ENCODE measurements around the gene RAP1GAP.
"Not testable (repeated sequence)": the region's sequence is repeated elsewhere in the genome, so short reads cannot be mapped to it uniquely, and the experiment has no call there.

The RAP1GAP gene

GRCh38 chr1:21572221-21572620, 96.9 kb downstream of the RAP1GAP start:
- Histone ChIP-seq H3K4me1 (ENCODE audit: control insufficient read depth, insufficient read depth, low read length) (peaks cover 21% of the 10 kb centered on the region), H3K9me3 (ENCODE audit: control insufficient read depth, insufficient read depth, low read length) (no peaks in the 10 kb centered on the region), H3K4me3 (ENCODE audit: low read depth, low read length) (no peak overlapping the region), H3K27ac (ENCODE audit: low read depth, low read length) (no peak overlapping the region), H3K36me3 (ENCODE audit: control insufficient read depth, insufficient read depth, low read length) (peaks cover 13% of the 10 kb centered on the region), H3K9ac (ENCODE audit: low read depth, low read length) (no peak overlapping the region), H3K27me3 (ENCODE audit: control insufficient read depth, insufficient read depth, low read length) (no peaks in the 10 kb centered on the region)

DNA sequence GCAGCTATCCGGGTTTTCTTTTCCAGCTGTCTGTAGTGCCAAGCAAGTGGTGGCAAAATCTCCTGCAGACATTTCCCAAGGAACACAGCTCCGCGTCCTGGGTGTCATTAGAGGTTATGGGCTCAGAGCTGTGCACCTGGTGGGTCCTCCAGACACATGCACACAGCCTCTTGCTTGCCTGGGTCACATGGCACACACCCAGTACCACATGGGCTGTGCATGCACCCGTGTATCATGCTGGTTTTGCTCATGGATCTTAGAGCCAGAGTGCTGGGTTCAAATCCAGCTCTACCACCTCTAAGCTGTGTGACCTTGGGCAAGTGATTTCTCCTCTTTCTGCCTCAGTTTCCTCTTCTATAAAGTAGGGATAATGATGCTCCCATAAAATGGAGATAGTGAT, 98.3 kb downstream of the RAP1GAP start:
- Histone ChIP-seq H3K9me3 (ENCODE audit: control insufficient read depth, insufficient read depth, low read length) (no peaks in the 10 kb centered on the region), H3K9ac (ENCODE audit: low read depth, low read length) (no peak overlapping the region), H3K27me3 (ENCODE audit: control insufficient read depth, insufficient read depth, low read length) (no peaks in the 10 kb centered on the region), H3K4me3 (ENCODE audit: low read depth, low read length) (no peak overlapping the region), H3K36me3 (ENCODE audit: control insufficient read depth, insufficient read depth, low read length) (peaks cover 16% of the 10 kb centered on the region), H3K4me1 (ENCODE audit: control insufficient read depth, insufficient read depth, low read length) (peaks cover 21% of the 10 kb centered on the region), H3K27ac (ENCODE audit: low read depth, low read length) (no peak overlapping the region)

DNA sequence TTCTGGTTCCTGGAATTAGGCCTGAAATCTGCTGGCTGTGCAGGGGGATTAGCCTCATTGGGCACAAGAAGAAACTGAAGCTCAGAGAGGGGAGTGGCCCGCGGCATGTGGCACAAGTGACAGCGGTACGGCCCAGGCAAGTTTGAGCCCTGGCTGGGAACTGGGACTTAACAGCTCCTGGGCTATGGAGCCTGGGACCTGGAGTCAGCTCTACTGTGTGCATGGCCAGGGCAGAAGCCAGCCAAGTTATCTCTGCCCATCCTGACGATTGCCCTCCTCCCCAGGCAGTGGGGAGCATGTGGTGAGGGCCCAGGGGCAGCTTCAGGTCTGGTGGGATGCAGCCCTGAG, 98.7 kb downstream of the RAP1GAP start:
- Histone ChIP-seq H3K4me1 (ENCODE audit: control insufficient read depth, insufficient read depth, low read length) (peaks cover 19% of the 10 kb centered on the region), H3K36me3 (ENCODE audit: control insufficient read depth, insufficient read depth, low read length) (peaks cover 16% of the 10 kb centered on the region), H3K4me3 (ENCODE audit: low read depth, low read length) (no peak overlapping the region), H3K9ac (ENCODE audit: low read depth, low read length) (no peak overlapping the region), H3K27me3 (ENCODE audit: control insufficient read depth, insufficient read depth, low read length) (no peaks in the 10 kb centered on the region), H3K27ac (ENCODE audit: low read depth, low read length) (no peak overlapping the region), H3K9me3 (ENCODE audit: control insufficient read depth, insufficient read depth, low read length) (no peaks in the 10 kb centered on the region)

- Histone ChIP-seq H3K4me3 (ENCODE audit: low read depth, low read length) (no peak overlapping the region), H3K36me3 (ENCODE audit: control insufficient read depth, insufficient read depth, low read length) (peaks cover 16% of the 10 kb centered on the region), H3K27ac (ENCODE audit: low read depth, low read length) (no peak overlapping the region)
Measured at GRCh38 chr1:21569820-21570527, 99.2 kb downstream of the RAP1GAP start.

DNA sequence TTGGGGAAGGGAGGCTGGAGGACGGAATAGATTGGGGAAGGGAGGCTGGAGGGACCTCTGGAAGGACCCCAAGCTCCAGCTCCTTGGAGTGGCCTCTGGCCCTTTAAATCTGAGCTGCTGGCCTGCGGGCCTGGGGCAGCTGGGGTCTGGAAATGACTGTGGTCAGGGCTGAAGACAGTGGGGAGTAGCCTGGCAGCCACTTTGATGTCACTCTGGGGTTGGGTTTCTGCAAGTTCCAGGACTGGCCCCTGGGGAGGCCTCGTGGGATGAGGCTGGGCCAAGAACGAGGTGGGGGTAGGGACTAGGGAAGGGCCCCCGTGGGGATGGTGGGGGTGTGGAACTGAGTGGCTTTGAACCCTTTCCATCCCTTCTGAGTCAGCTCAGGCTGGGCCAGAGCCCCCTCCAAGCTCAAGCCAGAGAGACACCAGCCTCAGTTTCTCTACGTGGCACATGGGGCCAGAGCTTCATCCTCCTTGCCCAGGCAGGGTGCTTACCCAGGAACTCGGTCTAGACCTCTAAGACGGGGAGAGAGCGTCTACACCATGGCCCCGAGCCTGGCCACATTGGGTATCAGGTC, 100.3 kb downstream of the RAP1GAP start:
- H3K27me3 ChIP-seq (ENCODE audit: control insufficient read depth, insufficient read depth, low read length): no peaks in the 10 kb centered on the region
- no peak overlapping the region for H3K27ac ChIP-seq (ENCODE audit: low read depth, low read length)
- no peak overlapping the region for H3K9ac ChIP-seq (ENCODE audit: low read depth, low read length)
- no peak overlapping the region for H3K4me3 ChIP-seq (ENCODE audit: low read depth, low read length)
- peaks cover 26% of the 10 kb centered on the region for H3K36me3 ChIP-seq (ENCODE audit: control insufficient read depth, insufficient read depth, low read length)
- peaks cover 5% of the 10 kb centered on the region; the same call in 1 of the 2 replicates for H3K4me1 ChIP-seq (ENCODE audit: control insufficient read depth, insufficient read depth, low read length)
- no peaks in the 10 kb centered on the region for H3K9me3 ChIP-seq (ENCODE audit: control insufficient read depth, insufficient read depth, low read length)

More at GRCh38 chr1:21569820-21570527, 99.2 kb downstream of the RAP1GAP start:
- Histone ChIP-seq H3K9ac (ENCODE audit: low read depth, low read length) (no peak overlapping the region), H3K9me3 (ENCODE audit: control insufficient read depth, insufficient read depth, low read length) (no peaks in the 10 kb centered on the region), H3K4me1 (ENCODE audit: control insufficient read depth, insufficient read depth, low read length) (peaks cover 14% of the 10 kb centered on the region), H3K27me3 (ENCODE audit: control insufficient read depth, insufficient read depth, low read length) (no peaks in the 10 kb centered on the region)

DNA sequence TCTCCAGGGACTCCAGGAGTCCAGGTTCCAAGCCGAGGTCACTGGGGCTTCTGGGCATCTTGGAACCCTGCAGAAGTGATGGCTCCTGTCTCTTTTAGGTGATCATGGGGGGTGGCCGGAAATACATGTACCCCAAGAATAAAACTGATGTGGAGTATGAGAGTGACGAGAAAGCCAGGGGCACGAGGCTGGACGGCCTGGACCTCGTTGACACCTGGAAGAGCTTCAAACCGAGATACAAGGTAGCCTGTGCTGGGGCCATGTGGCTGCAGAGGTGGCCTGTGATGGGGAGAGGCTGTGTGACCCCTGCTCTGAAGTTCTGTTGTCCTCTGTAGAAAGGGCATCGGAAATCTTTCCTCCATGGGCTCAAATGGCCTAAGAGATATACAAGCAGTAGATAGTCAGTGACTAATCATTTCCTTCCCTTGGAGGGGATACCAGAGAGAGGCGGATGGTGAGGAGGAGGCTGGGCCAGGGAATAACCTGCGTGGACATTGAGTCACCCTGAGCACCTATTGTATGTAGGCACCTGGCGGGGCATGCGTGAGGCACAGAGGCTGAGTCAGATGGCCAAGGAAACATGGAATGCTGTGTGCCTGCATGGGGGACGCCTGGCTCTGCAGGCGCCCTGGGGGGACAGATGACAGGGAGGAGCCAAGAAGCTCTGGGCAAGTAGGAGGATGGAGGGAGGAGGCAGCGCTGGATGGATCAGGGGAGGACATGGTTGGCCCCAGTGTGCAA, 101.0 kb downstream of the RAP1GAP start:
- Histone ChIP-seq H3K27ac (ENCODE audit: low read depth, low read length) (no peak overlapping the region), H3K9ac (ENCODE audit: low read depth, low read length) (no peak overlapping the region), H3K4me1 (ENCODE audit: control insufficient read depth, insufficient read depth, low read length) (no peaks in the 10 kb centered on the region), H3K27me3 (ENCODE audit: control insufficient read depth, insufficient read depth, low read length) (no peaks in the 10 kb centered on the region), H3K9me3 (ENCODE audit: control insufficient read depth, insufficient read depth, low read length) (no peaks in the 10 kb centered on the region), H3K36me3 (ENCODE audit: control insufficient read depth, insufficient read depth, low read length) (peaks cover 29% of the 10 kb centered on the region), H3K4me3 (ENCODE audit: low read depth, low read length) (no peak overlapping the region)

GRCh38 chr1:21567241-21568005, 101.7 kb downstream of the RAP1GAP start:
- H3K4me1 ChIP-seq (ENCODE audit: control insufficient read depth, insufficient read depth, low read length): no peaks in the 10 kb centered on the region
- H3K27me3 ChIP-seq (ENCODE audit: control insufficient read depth, insufficient read depth, low read length): no peaks in the 10 kb centered on the region
- no peak overlapping the region for H3K9ac ChIP-seq (ENCODE audit: low read depth, low read length)
- no peak overlapping the region for H3K4me3 ChIP-seq (ENCODE audit: low read depth, low read length)
- no peaks in the 10 kb centered on the region for H3K9me3 ChIP-seq (ENCODE audit: control insufficient read depth, insufficient read depth, low read length)
- H3K36me3 ChIP-seq (ENCODE audit: control insufficient read depth, insufficient read depth, low read length): peaks cover 33% of the 10 kb centered on the region
- H3K27ac ChIP-seq (ENCODE audit: low read depth, low read length): no peak overlapping the region

DNA sequence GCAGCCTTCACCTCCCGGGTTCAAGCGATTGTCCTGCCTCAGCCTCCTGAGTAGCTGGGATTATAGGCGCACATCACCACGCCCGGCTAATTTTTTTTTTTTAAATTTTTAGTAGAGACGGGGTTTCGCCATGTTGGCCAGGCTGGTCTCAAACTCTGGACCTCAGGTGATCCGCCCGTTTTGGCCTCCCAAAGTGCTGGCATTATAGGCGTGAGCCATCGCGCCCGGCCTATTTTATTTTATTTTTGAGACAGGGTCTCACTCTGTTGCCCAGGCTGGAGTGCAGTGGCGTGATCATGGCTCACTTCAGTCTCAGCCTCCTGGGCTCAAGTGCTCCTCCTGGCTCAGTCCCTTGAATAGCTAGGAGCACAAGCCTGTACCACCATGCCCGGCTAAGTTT, 102.8 kb downstream of the RAP1GAP start:
- not testable (repeated sequence) for H3K4me3 ChIP-seq (ENCODE audit: low read depth, low read length); H3K27ac ChIP-seq (ENCODE audit: low read depth, low read length); H3K4me1 ChIP-seq (ENCODE audit: control insufficient read depth, insufficient read depth, low read length); H3K27me3 ChIP-seq (ENCODE audit: control insufficient read depth, insufficient read depth, low read length); H3K9me3 ChIP-seq (ENCODE audit: control insufficient read depth, insufficient read depth, low read length); H3K9ac ChIP-seq (ENCODE audit: low read depth, low read length)
- peaks cover 37% of the 10 kb centered on the region; the same call in 1 of the 2 replicates for H3K36me3 ChIP-seq (ENCODE audit: control insufficient read depth, insufficient read depth, low read length)

- H3K9ac ChIP-seq (ENCODE audit: low read depth, low read length): no peak overlapping the region
- no peaks in the 10 kb centered on the region for H3K9me3 ChIP-seq (ENCODE audit: control insufficient read depth, insufficient read depth, low read length)
- H3K36me3 ChIP-seq (ENCODE audit: control insufficient read depth, insufficient read depth, low read length): peaks cover 40% of the 10 kb centered on the region
- H3K27ac ChIP-seq (ENCODE audit: low read depth, low read length): no peak overlapping the region
- H3K4me3 ChIP-seq (ENCODE audit: low read depth, low read length): no peak overlapping the region
- H3K27me3 ChIP-seq (ENCODE audit: control insufficient read depth, insufficient read depth, low read length): no peaks in the 10 kb centered on the region
- H3K4me1 ChIP-seq (ENCODE audit: control insufficient read depth, insufficient read depth, low read length): no peaks in the 10 kb centered on the region
Measured at GRCh38 chr1:21565285-21565684, 103.9 kb downstream of the RAP1GAP start.

DNA sequence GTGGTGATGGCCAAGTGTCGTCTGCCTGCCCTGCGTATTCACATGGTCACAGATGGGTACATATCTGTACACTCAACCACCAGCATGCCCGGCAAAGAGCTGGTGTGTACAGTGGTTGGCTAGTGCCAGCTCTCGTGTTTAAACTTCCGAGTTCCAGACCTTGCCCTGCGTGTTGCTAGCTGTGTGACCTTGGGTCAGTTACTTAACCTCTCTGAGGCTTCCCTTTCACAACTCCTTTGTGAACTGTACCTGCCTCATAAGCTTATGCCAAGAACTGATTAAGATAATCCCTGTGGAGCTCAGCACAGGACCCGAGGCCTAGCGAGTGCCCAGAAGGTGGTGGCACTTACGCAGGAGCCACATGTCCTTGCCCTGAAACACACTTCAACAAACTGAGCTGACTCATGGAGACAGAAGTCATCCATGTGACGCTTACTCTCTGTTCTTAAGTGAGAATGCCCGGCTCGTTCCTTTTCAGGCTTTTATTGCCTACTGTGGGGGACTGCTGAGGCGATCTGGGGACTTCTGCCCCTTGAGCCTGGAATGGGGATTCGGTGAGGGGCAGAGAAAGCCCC, 104.5 kb downstream of the RAP1GAP start:
- H3K9me3 ChIP-seq (ENCODE audit: control insufficient read depth, insufficient read depth, low read length): no peaks in the 10 kb centered on the region
- peaks cover 36% of the 10 kb centered on the region for H3K36me3 ChIP-seq (ENCODE audit: control insufficient read depth, insufficient read depth, low read length)
- H3K27me3 ChIP-seq (ENCODE audit: control insufficient read depth, insufficient read depth, low read length): no peaks in the 10 kb centered on the region
- no peaks in the 10 kb centered on the region for H3K4me1 ChIP-seq (ENCODE audit: control insufficient read depth, insufficient read depth, low read length)
- H3K27ac ChIP-seq (ENCODE audit: low read depth, low read length): no peak overlapping the region
- no peak overlapping the region for H3K4me3 ChIP-seq (ENCODE audit: low read depth, low read length)
- no peak overlapping the region for H3K9ac ChIP-seq (ENCODE audit: low read depth, low read length)

Measured in HUES48 (cell line).